Subcutaneous abdominal adipose tissue (tissue), 5 donors: Measurements from ENCODE around the gene LRRC25.

Experiments used
- H3K27ac ChIP-seq: one replicate; pipeline ENCODE4 v1.7.0; 2013; ENCODE audit warnings: low read depth, mild to moderate bottlenecking, inconsistent platforms, low read length, moderate library complexity
- H3K27me3 ChIP-seq, 5 donors: one replicate each; pipeline ENCODE4 v1.7.0; 2013; ENCODE audit warnings: low read length in 5 of 5, inconsistent platforms in 1 of 5; ENCODE audit not compliant: control insufficient read depth in 5 of 5, insufficient read depth in 4 of 5
- H3K36me3 ChIP-seq, 5 donors: one replicate each; pipeline ENCODE4 v1.7.0; 2013; ENCODE audit warnings: low read length in 5 of 5; ENCODE audit not compliant: control insufficient read depth in 5 of 5, insufficient read depth in 5 of 5
- H3K4me1 ChIP-seq, 5 donors: one replicate each; pipeline ENCODE4 v1.7.0; 2013; ENCODE audit warnings: low read length in 5 of 5, mild to moderate bottlenecking in 3 of 5, moderate library complexity in 1 of 5; ENCODE audit not compliant: control insufficient read depth in 5 of 5, insufficient read depth in 5 of 5
- H3K4me3 ChIP-seq, 5 donors: one replicate each; pipeline ENCODE4 v1.7.0; 2013; ENCODE audit warnings: low read length in 5 of 5, low read depth in 1 of 5
- H3K9ac ChIP-seq, 5 donors: one replicate each; pipeline ENCODE4 v1.7.0; 2013; ENCODE audit warnings: low read length in 5 of 5, mild to moderate bottlenecking in 4 of 5, moderate library complexity in 3 of 5
- H3K9me3 ChIP-seq, 5 donors: one replicate each; pipeline ENCODE4 v1.7.0; 2013; ENCODE audit warnings: low read length in 5 of 5; ENCODE audit not compliant: control insufficient read depth in 5 of 5
- donor health status: healthy.
- donor health status: healthy.
- donor health status: healthy.
- donor health status: healthy.
- donor health status: healthy.

LRRC25 gene

GRCh38 chr19:18397242-18398202 lies at the start of gene LRRC25:
Gene LRRC25 (minus strand): TSS chr19:18397622. CDS start chr19:18396963, 659 bp downstream.
- H3K9me3 ChIP-seq: no peaks in the 10 kb centered on the region

GRCh38 chr19:18446811-18447359 lies 49.5 kb upstream of the LRRC25 start:
- Histone ChIP-seq H3K4me3 (no peak overlapping the region), H3K9me3 (no peaks in the 10 kb centered on the region), H3K9ac (no peak overlapping the region), H3K27me3 (no peaks in the 10 kb centered on the region), H3K36me3 (peaks cover 0 to 83% (median 75%) of the 10 kb centered on the region in 5 donors), H3K27ac (no peak overlapping the region), H3K4me1 (peaks cover 0 to 19% (median 8%) of the 10 kb centered on the region in 5 donors)

More at GRCh38 chr19:18397242-18398202, at the start of gene LRRC25:
- no peaks in the 10 kb centered on the region for H3K36me3 ChIP-seq
- peaks cover 5 to 24% (median 19%) of the 10 kb centered on the region in 5 donors for H3K27me3 ChIP-seq
- peaks cover 2 to 23% (median 11%) of the 10 kb centered on the region in 5 donors for H3K4me1 ChIP-seq
- H3K27ac ChIP-seq: no peak within 1 kb of the TSS
- H3K9ac ChIP-seq: peak within 1 kb of the TSS in 2 of 5 donors; percentile 51 to 56
- peak within 1 kb of the TSS; percentile 45 to 61 (median 48) for H3K4me3 ChIP-seq

GRCh38 chr19:18446145-18446810 lies 48.9 kb upstream of the LRRC25 start:
- peaks cover 0 to 17% (median 6%) of the 10 kb centered on the region in 5 donors for H3K4me1 ChIP-seq
- H3K9ac ChIP-seq: no peak overlapping the region
- no peak overlapping the region for H3K27ac ChIP-seq
- H3K9me3 ChIP-seq: no peaks in the 10 kb centered on the region
- H3K36me3 ChIP-seq: peaks cover 0 to 79% (median 71%) of the 10 kb centered on the region in 5 donors
- no peaks in the 10 kb centered on the region for H3K27me3 ChIP-seq
- no peak overlapping the region for H3K4me3 ChIP-seq

- no peak overlapping the region for H3K4me3 ChIP-seq
- peaks cover 0 to 8% (median 0%) of the 10 kb centered on the region in 5 donors for H3K4me1 ChIP-seq
- H3K36me3 ChIP-seq: peaks cover 0 to 74% (median 65%) of the 10 kb centered on the region in 5 donors
- H3K27me3 ChIP-seq: no peaks in the 10 kb centered on the region
- no peaks in the 10 kb centered on the region for H3K9me3 ChIP-seq
- H3K9ac ChIP-seq: no peak overlapping the region
- no peak overlapping the region for H3K27ac ChIP-seq
Measured at GRCh38 chr19:18445262-18445948, 48.0 kb upstream of the LRRC25 start.

- no peak overlapping the region for H3K27ac ChIP-seq
- H3K9ac ChIP-seq: no peak overlapping the region
- no peaks in the 10 kb centered on the region for H3K9me3 ChIP-seq
- no peaks in the 10 kb centered on the region for H3K27me3 ChIP-seq
- no peak overlapping the region for H3K4me3 ChIP-seq
- H3K36me3 ChIP-seq: peaks cover 0 to 65% (median 56%) of the 10 kb centered on the region in 5 donors
- H3K4me1 ChIP-seq: peaks cover 0 to 8% (median 0%) of the 10 kb centered on the region in 5 donors
Measured at GRCh38 chr19:18444513-18444912, 47.1 kb upstream of the LRRC25 start.

GRCh38 chr19:18443831-18444230 lies 46.4 kb upstream of the LRRC25 start:
- Histone ChIP-seq H3K9me3 (no peaks in the 10 kb centered on the region), H3K4me1 (peaks cover 0 to 11% (median under 1%) of the 10 kb centered on the region in 5 donors), H3K27ac (no peak overlapping the region), H3K4me3 (no peak overlapping the region), H3K9ac (no peak overlapping the region), H3K36me3 (peaks cover 0 to 58% (median 49%) of the 10 kb centered on the region in 5 donors), H3K27me3 (peaks cover 0 to 4% (median 0%) of the 10 kb centered on the region in 5 donors)

- no peak overlapping the region for H3K4me3 ChIP-seq
- H3K36me3 ChIP-seq: peaks cover 0 to 54% (median 46%) of the 10 kb centered on the region in 5 donors
- H3K9me3 ChIP-seq: no peaks in the 10 kb centered on the region
- no peak overlapping the region for H3K9ac ChIP-seq
- no peak overlapping the region for H3K27ac ChIP-seq
- H3K4me1 ChIP-seq: peaks cover 0 to 16% (median 4%) of the 10 kb centered on the region in 5 donors
- peaks cover 0 to 6% (median under 1%) of the 10 kb centered on the region in 5 donors for H3K27me3 ChIP-seq
Measured at GRCh38 chr19:18443406-18443805, 46.0 kb upstream of the LRRC25 start.

GRCh38 chr19:18442941-18443340 lies 45.5 kb upstream of the LRRC25 start:
- Histone ChIP-seq H3K9me3 (no peaks in the 10 kb centered on the region), H3K4me3 (no peak overlapping the region), H3K36me3 (peaks cover 0 to 49% (median 41%) of the 10 kb centered on the region in 5 donors), H3K4me1 (peaks cover 0 to 19% (median 8%) of the 10 kb centered on the region in 5 donors), H3K27ac (no peak overlapping the region), H3K9ac (no peak overlapping the region), H3K27me3 (peaks cover 0 to 9% (median 3%) of the 10 kb centered on the region in 5 donors)
